Hypothalamus (tissue), 51 donors: Measurements from ENCODE around the gene RILPL2.
"Not testable (repeated sequence)": the region's sequence is repeated elsewhere in the genome, so short reads cannot be mapped to it uniquely, and the experiment has no call there.

ENCODE experiments used
- DNase-seq, 51 donors: peaks; one replicate each; lab custom pipeline; 2025; lab: John Stamatoyannopoulos, UW

Gene RILPL2

GRCh38 chr12:123436017-123436964, at the start of gene RILPL2:
Gene RILPL2, minus strand, starts transcription at chr12:123436684. Its CDS starts 264 bp downstream, at chr12:123436420.
- DNase-seq: peak in 50 of 51 donors; percentile 11 to 82 (median 56)

- DNase-seq: peak in 5 of 51 donors; percentile 14 to 72 (median 49)
These were observed 49.3 kb upstream of the RILPL2 start for GRCh38 chr12:123485756-123486155.

- no peak for DNase-seq
These were observed 47.2 kb upstream of the RILPL2 start for GRCh38 chr12:123483602-123484248.

GRCh38 chr12:123482876-123483275, 46.4 kb upstream of the RILPL2 start:
- no peak for DNase-seq

GRCh38 chr12:123481251-123481650, 44.8 kb upstream of the RILPL2 start:
- DNase-seq: not testable (repeated sequence)

GRCh38 chr12:123479442-123480180, 43.1 kb upstream of the RILPL2 start:
- peak; percentile 20 to 97 (median 86) for DNase-seq

GRCh38 chr12:123478762-123479161, 42.3 kb upstream of the RILPL2 start:
- DNase-seq: peak in 50 of 51 donors; percentile 13 to 88 (median 70)

GRCh38 chr12:123478069-123478468, 41.6 kb upstream of the RILPL2 start:
- DNase-seq: no peak

GRCh38 chr12:123475246-123475703, 38.8 kb upstream of the RILPL2 start:
- no peak for DNase-seq

- DNase-seq: peak in 1 of 51 donors; percentile 22
These were observed 38.2 kb upstream of the RILPL2 start for GRCh38 chr12:123474485-123475245.

- no peak for DNase-seq
These were observed 36.0 kb upstream of the RILPL2 start for GRCh38 chr12:123472438-123472849.

GRCh38 chr12:123471374-123472068, 35.0 kb upstream of the RILPL2 start:
- peak in 1 of 51 donors; percentile 44 for DNase-seq

GRCh38 chr12:123469978-123470377, 33.5 kb upstream of the RILPL2 start:
- no peak for DNase-seq

GRCh38 chr12:123468786-123469185, 32.3 kb upstream of the RILPL2 start:
- DNase-seq: no peak

- no peak for DNase-seq
These were observed 28.6 kb upstream of the RILPL2 start for GRCh38 chr12:123465084-123465483.

GRCh38 chr12:123463174-123463573, 26.7 kb upstream of the RILPL2 start:
- DNase-seq: not testable (repeated sequence)

GRCh38 chr12:123457980-123458779, 21.7 kb upstream of the RILPL2 start, which contains the start of gene SNRNP35:
Gene SNRNP35, plus strand, starts transcription at chr12:123458139. Its CDS starts 7,402 bp downstream, at chr12:123465541.
- peak; percentile 31 to 98 (median 74) for DNase-seq

- no peak for DNase-seq
These were observed 16.7 kb upstream of the RILPL2 start for GRCh38 chr12:123453165-123453564.

- not testable (repeated sequence) for DNase-seq
These were observed 15.7 kb upstream of the RILPL2 start for GRCh38 chr12:123452276-123452550.
